CD4-positive, alpha-beta memory T cell (primary cell): ENCODE results near the gene SMARCE1. TPM values are rescaled to one million over a fixed set of nuclear protein-coding genes. Genes with fewer than 3 reads are reported as not detected.

Experiments used
- CTCF ChIA-PET: fragments of 350-600 bp; sonication (Branson Sonifier 250); formaldehyde crosslinking; loops from one replicate; lab custom pipeline; 2021; ENCODE audit warnings: inconsistent platforms; ENCODE audit not compliant: partially characterized antibody; lab: Charles Lee
- POLR2A ChIA-PET: fragments of 350-600 bp; sonication (Branson Sonifier 250); formaldehyde crosslinking; loops from one replicate; lab custom pipeline; 2021; ENCODE audit not compliant: partially characterized antibody; lab: Charles Lee
- DNase-seq, 5 donors: peaks; one replicate each; pipeline versions ENCODE4 v3.0.0 to v3.0.0-alpha.2; 2020 to 2022; ENCODE audit warnings: mixed read lengths in 1 of 5
- H3K27ac ChIP-seq: one replicate; pipeline ENCODE4 v1.7.0; 2013; ENCODE audit warnings: low read depth, low read length
- H3K27me3 ChIP-seq: 2 replicates; pipeline ENCODE4 v1.7.0; 2013; ENCODE audit warnings: mild to moderate bottlenecking, low read length, moderate library complexity; ENCODE audit not compliant: insufficient read depth
- H3K36me3 ChIP-seq: 2 replicates; pipeline ENCODE4 v1.7.0; 2013; ENCODE audit warnings: mild to moderate bottlenecking, low read length, moderate library complexity; ENCODE audit not compliant: insufficient read depth
- H3K4me1 ChIP-seq: 2 replicates; pipeline ENCODE4 v1.7.0; 2013; ENCODE audit warnings: mild to moderate bottlenecking, low read length, moderate library complexity; ENCODE audit not compliant: insufficient read depth
- H3K4me3 ChIP-seq, 2 donors: one replicate each; pipeline ENCODE4 v1.7.0; 2013; ENCODE audit warnings: low read length in 2 of 2, mild to moderate bottlenecking in 1 of 2
- H3K9me3 ChIP-seq, 2 donors: one replicate each; pipeline ENCODE4 v1.7.0; 2013; ENCODE audit warnings: low read length in 2 of 2, control low read depth in 1 of 2; ENCODE audit not compliant: control insufficient read depth in 1 of 2
- H3K27ac Mint-ChIP-seq, 7 donors: one replicate each; pipeline ENCODE4 v1.8.0; 2020 to 2021; ENCODE audit warnings: mixed read lengths in 7 of 7, mild to moderate bottlenecking in 6 of 7, inconsistent platforms in 3 of 7, moderate library complexity in 3 of 7
- H3K27me3 Mint-ChIP-seq, 2 donors: one replicate each; pipeline ENCODE4 v1.8.0; 2020 to 2021; ENCODE audit warnings: mixed read lengths in 2 of 2
- H3K36me3 Mint-ChIP-seq, 2 donors: one replicate each; pipeline ENCODE4 v1.8.0; 2020 to 2021; ENCODE audit warnings: mixed read lengths in 2 of 2, inconsistent platforms in 1 of 2, mild to moderate bottlenecking in 1 of 2
- H3K4me1 Mint-ChIP-seq, 4 donors: one replicate each; pipeline ENCODE4 v1.8.0; 2020 to 2021; ENCODE audit warnings: mixed read lengths in 4 of 4, mild to moderate bottlenecking in 1 of 4
- H3K4me3 Mint-ChIP-seq, 8 donors: one replicate each; pipeline ENCODE4 v1.8.0; 2020 to 2021; ENCODE audit warnings: mixed read lengths in 8 of 8, mild to moderate bottlenecking in 7 of 8, moderate library complexity in 6 of 8, inconsistent platforms in 3 of 8
- H3K9me3 Mint-ChIP-seq, 8 donors: one replicate each; pipeline ENCODE4 v1.8.0; 2020 to 2021; ENCODE audit warnings: mixed read lengths in 8 of 8, mild to moderate bottlenecking in 5 of 8, inconsistent platforms in 3 of 8, moderate library complexity in 1 of 8
- intact Hi-C: fragments of 100-400 bp; cut with micrococcal nuclease; formaldehyde crosslinking; loops from one replicate; pipeline ENCODE4 v1.15.1; 2023
- polyA plus RNA-seq, 2 donors: library from polyadenylated mRNA; unstranded; fragments of 300-500 nt; fragmentation: Illumina TruSeq; gene quantifications; one replicate each; pipeline ENCODE4 v1.2.3, GENCODE V29; 2021
- total RNA-seq, 2 experiments: library from RNA; stranded (reverse); gene quantifications; one replicate each; pipeline ENCODE4 v1.2.3, GENCODE V29; 2021

Gene SMARCE1
- total and polyA plus RNA-seq, 4 experiments from 2014 or later: 87.6 to 197 (median 119) TPM

GRCh38 chr17:40618754-40619625 is 28.6 kb downstream of the SMARCE1 start:
- Histone ChIP-seq H3K4me3 (no peak overlapping the region), H3K27me3 (no peaks in the 10 kb centered on the region), H3K27ac (no peak overlapping the region), H3K4me1 (peaks cover 62% of the 10 kb centered on the region), H3K36me3 (no peaks in the 10 kb centered on the region), H3K9me3 (no peaks in the 10 kb centered on the region)
- intact Hi-C loops: no loop called here
- no peak for DNase-seq
- Mint-ChIP-seq H3K4me3 (peak overlapping the region in 5 of 8 donors; percentile 8 to 86 (median 73)), H3K27ac (peak overlapping the region in 4 of 7 donors; percentile 35 to 96 (median 73)), H3K27me3 (no peaks in the 10 kb centered on the region), H3K4me1 (peaks cover 35 to 70% (median 52%) of the 10 kb centered on the region in 4 donors), H3K36me3 (no peaks in the 10 kb centered on the region), H3K9me3 (peaks cover 0 to 2% (median 0%) of the 10 kb centered on the region in 8 donors)
- ChIA-PET CTCF (interaction anchor here (0.8 to 16.9 kb wide), 27 partner anchors 8 to 1044 kb away, joined by 3 to 435 read pairs (median 6); partner anchors contain the start of genes CCR7 and TOP2A), POLR2A (interaction anchor here (0.8 to 22.3 kb wide), 8 partner anchors 11 to 139 kb away, joined by 3 to 1226 read pairs (median 6); partner anchors contain the start of genes CCR7 and SMARCE1)

- no peaks in the 10 kb centered on the region for H3K27me3 ChIP-seq
- H3K4me1 Mint-ChIP-seq: peaks cover 36 to 77% (median 58%) of the 10 kb centered on the region in 4 donors
- H3K9me3 ChIP-seq: no peaks in the 10 kb centered on the region
- intact Hi-C loops: no loop called here
- H3K36me3 Mint-ChIP-seq: no peaks in the 10 kb centered on the region
- ChIA-PET POLR2A (interaction anchor here (12.6 to 22.3 kb wide), 2 partner anchors 12 to 58 kb away, joined by 187 to 1226 read pairs; partner anchors contain the start of gene CCR7), CTCF (interaction anchor here (0.9 to 16.9 kb wide), 6 partner anchors 13 to 110 kb away, joined by 3 to 435 read pairs (median 4); partner anchors contain the start of gene CCR7)
- H3K9me3 Mint-ChIP-seq: peaks cover 0 to 2% (median 0%) of the 10 kb centered on the region in 8 donors
- peaks cover 66% of the 10 kb centered on the region for H3K4me1 ChIP-seq
- no peaks in the 10 kb centered on the region for H3K36me3 ChIP-seq
- no peak for DNase-seq
- no peak overlapping the region for H3K4me3 Mint-ChIP-seq
- H3K4me3 ChIP-seq: no peak overlapping the region
- H3K27me3 Mint-ChIP-seq: no peaks in the 10 kb centered on the region
- H3K27ac ChIP-seq: no peak overlapping the region
- H3K27ac Mint-ChIP-seq: peak overlapping the region in 3 of 7 donors; percentile 60 to 72 (median 62)
Observed at GRCh38 chr17:40617678-40618240, 29.9 kb downstream of the SMARCE1 start.

- peak overlapping the region; percentile 66 for H3K27ac ChIP-seq
- no peaks in the 10 kb centered on the region for H3K36me3 Mint-ChIP-seq
- POLR2A ChIA-PET: interaction anchor here (1.8 to 22.3 kb wide), 5 partner anchors 11 to 83 kb away, joined by 5 to 1226 read pairs (median 38); partner anchors contain the start of gene CCR7
- H3K4me1 ChIP-seq: peaks cover 67% of the 10 kb centered on the region
- peaks cover 0 to 2% (median 0%) of the 10 kb centered on the region in 8 donors for H3K9me3 Mint-ChIP-seq
- no peaks in the 10 kb centered on the region for H3K36me3 ChIP-seq
- peaks cover 38 to 77% (median 58%) of the 10 kb centered on the region in 4 donors for H3K4me1 Mint-ChIP-seq
- CTCF ChIA-PET: interaction anchor here (0.6 to 16.9 kb wide), 9 partner anchors 8 to 254 kb away, joined by 3 to 435 read pairs (median 7); partner anchors contain the start of gene CCR7
- H3K4me3 Mint-ChIP-seq: peak overlapping the region in 2 of 8 donors; percentile 39 to 61
- no peaks in the 10 kb centered on the region for H3K27me3 ChIP-seq
- peak overlapping the region; percentile 43 to 96 (median 86) for H3K27ac Mint-ChIP-seq
- intact Hi-C loops: no loop called here
- no peaks in the 10 kb centered on the region for H3K9me3 ChIP-seq
- H3K27me3 Mint-ChIP-seq: no peaks in the 10 kb centered on the region
- no peak overlapping the region for H3K4me3 ChIP-seq
- DNase-seq: no peak
Observed at GRCh38 chr17:40616592-40616991, 31.0 kb downstream of the SMARCE1 start.

GRCh38 chr17:40615841-40616476 is 31.7 kb downstream of the SMARCE1 start:
- peaks cover 43 to 77% (median 64%) of the 10 kb centered on the region in 4 donors for H3K4me1 Mint-ChIP-seq
- H3K4me3 Mint-ChIP-seq: peak overlapping the region in 2 of 8 donors; percentile 63 to 76
- peak overlapping the region; percentile 84 to 97 (median 96) for H3K27ac Mint-ChIP-seq
- no peaks in the 10 kb centered on the region for H3K36me3 Mint-ChIP-seq
- Histone ChIP-seq H3K27ac (peak overlapping the region; percentile 66), H3K9me3 (no peaks in the 10 kb centered on the region), H3K27me3 (no peaks in the 10 kb centered on the region), H3K36me3 (no peaks in the 10 kb centered on the region), H3K4me1 (peaks cover 73% of the 10 kb centered on the region), H3K4me3 (no peak overlapping the region)
- CTCF ChIA-PET: interaction anchor here (0.8 to 16.9 kb wide), 21 partner anchors 9 to 264 kb away, joined by 3 to 435 read pairs (median 8); partner anchors contain the start of gene CCR7
- H3K27me3 Mint-ChIP-seq: no peaks in the 10 kb centered on the region
- H3K9me3 Mint-ChIP-seq: peaks cover 0 to 2% (median 0%) of the 10 kb centered on the region in 8 donors
- DNase-seq: no peak
- intact Hi-C loops: loop anchor here (1.0 kb wide), 2 partner anchors 51 to 55 kb away; partner anchors contain the start of gene CCR7
- POLR2A ChIA-PET: interaction anchor here (1.0 to 22.3 kb wide), 13 partner anchors 9 to 199 kb away, joined by 4 to 1226 read pairs (median 23); partner anchors contain the start of genes CCR7 and SMARCE1

- H3K4me1 Mint-ChIP-seq: peaks cover 46 to 76% (median 66%) of the 10 kb centered on the region in 4 donors
- H3K9me3 Mint-ChIP-seq: peaks cover 0 to 2% (median 0%) of the 10 kb centered on the region in 8 donors
- Histone ChIP-seq H3K9me3 (no peaks in the 10 kb centered on the region), H3K27ac (peak overlapping the region; percentile 66), H3K36me3 (no peaks in the 10 kb centered on the region), H3K4me3 (no peak overlapping the region), H3K4me1 (peaks cover 76% of the 10 kb centered on the region), H3K27me3 (no peaks in the 10 kb centered on the region)
- no peaks in the 10 kb centered on the region for H3K27me3 Mint-ChIP-seq
- peak overlapping the region; percentile 41 to 83 (median 70) for H3K4me3 Mint-ChIP-seq
- peak overlapping the region; percentile 86 to 97 (median 96) for H3K27ac Mint-ChIP-seq
- intact Hi-C loops: loop anchor here (1.0 kb wide), 2 partner anchors 50 to 54 kb away; partner anchors contain the start of gene CCR7
- CTCF ChIA-PET: interaction anchor here (0.6 to 16.9 kb wide), 25 partner anchors 10 to 298 kb away, joined by 3 to 435 read pairs (median 5); partner anchors contain the start of gene CCR7
- H3K36me3 Mint-ChIP-seq: no peaks in the 10 kb centered on the region
- DNase-seq: peak in 4 of 5 donors; percentile 53 to 70 (median 56)
- POLR2A ChIA-PET: interaction anchor here (0.6 to 22.3 kb wide), 16 partner anchors 10 to 198 kb away, joined by 3 to 1226 read pairs (median 14); partner anchors contain the start of genes CCR7 and SMARCE1
Observed at GRCh38 chr17:40615068-40615840, 32.4 kb downstream of the SMARCE1 start.
